Uterus (tissue), 4 donors: ENCODE results near the gene PRKCD. TPM values are rescaled to one million over a fixed set of nuclear protein-coding genes. Genes with fewer than 3 reads are reported as not detected.
A peak's percentile ranks its signal among the peaks of the same experiment; 100 is the strongest.

Source experiments
- DNase-seq, 2 donors: peaks; one replicate each; pipeline ENCODE4 v3.0.0-alpha.2; 2019 to 2020
- H3K27ac ChIP-seq, 2 donors: fragments of 200-600 bp; sonication (generic); 1 replicate in 1 of 2; 2 replicates in 1 of 2; pipeline ENCODE4 v1.5.1; 2016 to 2018
- H3K27me3 ChIP-seq, 2 donors: fragments of 200-600 bp; sonication (generic); one replicate each; pipeline ENCODE4 v1.5.1; 2018 to 2019; ENCODE audit warnings: control low read depth in 1 of 2
- H3K36me3 ChIP-seq, 2 donors: fragments of 200-600 bp; sonication (generic); one replicate each; pipeline ENCODE4 v1.5.1; 2019; ENCODE audit warnings: control low read depth in 1 of 2
- H3K4me1 ChIP-seq, 2 donors: fragments of 200-600 bp; sonication (generic); one replicate each; pipeline ENCODE4 v1.5.1; 2018 to 2019; ENCODE audit warnings: control low read depth in 1 of 2
- H3K4me3 ChIP-seq, 2 donors: fragments of 200-600 bp; sonication (generic); 1 replicate in 1 of 2; 2 replicates in 1 of 2; pipeline ENCODE4 v1.5.1; 2018 to 2019; ENCODE audit warnings: mild to moderate bottlenecking in 1 of 2
- H3K9me3 ChIP-seq, 2 donors: fragments of 200-600 bp; sonication (generic); one replicate each; pipeline ENCODE4 v1.5.1; 2019; ENCODE audit warnings: control low read depth in 1 of 2
- POLR2A ChIP-seq, 2 donors: fragments of 450-650 bp; IDR thresholded peaks; one replicate each; pipeline ENCODE4 v1.6.1; 2016; ENCODE audit warnings: antibody characterized with exemption in 2 of 2, mild to moderate bottlenecking in 1 of 2, moderate library complexity in 1 of 2
- intact Hi-C: fragments of 100-400 bp; cut with DNase I; formaldehyde crosslinking; loops from one replicate; pipeline ENCODE4 v1.15.1; 2023; ENCODE audit warnings: low total_unique reads
- total RNA-seq, 4 donors: library from RNA; depleted of rRNA in 3 of 4; stranded (reverse); fragments of >200 nt in 3 of 4; gene quantifications; one replicate each; pipeline versions ENCODE4 v1.1.0 to v1.2.4, GENCODE V29; 2014 to 2023
- TF ChIP-seq, protein P1 (sequence below), 4 experiments: fragments of 200-600 bp in 2 of 4; fragments of 450-650 bp in 2 of 4; sonication (generic) in 2 of 4; IDR thresholded peaks; one replicate each; pipeline ENCODE4 v1.5.1; 2016 to 2019; ENCODE audit warnings: antibody characterized with exemption in 4 of 4, mild to moderate bottlenecking in 2 of 4, moderate library complexity in 1 of 4
- donor health status: DM: yes; HTN: yes; CAD: no.

The PRKCD gene
- total RNA-seq, 4 donors from 2014 or later = under 0.01 to 16.8 (median 12.6) TPM

DNA sequence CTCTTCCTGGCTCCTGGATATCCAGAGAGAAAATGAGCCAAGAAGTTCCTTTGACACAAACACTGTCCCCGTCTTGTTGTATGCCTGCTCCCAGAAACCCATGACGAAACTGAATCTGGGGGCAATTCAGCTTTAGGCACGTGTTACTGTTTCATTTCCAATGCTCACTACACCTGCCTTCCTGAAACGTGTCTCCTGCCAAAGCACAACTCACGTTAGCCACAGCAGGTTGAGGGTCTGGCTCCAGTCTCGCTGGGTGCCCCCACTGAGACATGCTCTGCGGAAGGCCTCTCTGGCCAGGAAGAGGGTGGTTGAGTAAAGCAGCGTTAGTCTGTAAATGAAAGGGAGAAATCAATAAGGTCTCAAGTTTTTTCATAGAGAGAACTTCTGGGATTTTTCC lies 37.5 kb upstream of the PRKCD start:
- no peaks in the 10 kb centered on the region for H3K36me3 ChIP-seq

DNA sequence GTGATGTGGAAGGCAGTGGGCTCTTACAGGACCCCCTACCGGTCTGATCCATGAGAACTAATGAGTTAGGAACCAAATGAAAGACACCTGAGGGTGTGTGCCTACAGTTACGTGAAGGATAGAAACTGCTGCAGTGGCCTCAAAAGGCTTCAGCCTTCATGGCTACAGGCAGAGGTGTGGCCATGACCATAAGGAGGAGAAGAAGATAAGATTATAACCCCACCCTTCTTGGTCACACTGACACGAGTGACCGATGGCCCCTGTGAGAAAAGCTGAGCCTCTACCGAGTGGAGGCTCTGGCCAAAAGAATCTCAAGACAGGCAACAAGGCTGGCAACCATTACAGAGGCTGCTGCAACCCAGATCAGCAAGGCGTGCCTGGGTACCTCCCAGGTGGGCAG lies 37.1 kb upstream of the PRKCD start:
- Histone ChIP-seq H3K27me3 (no peaks in the 10 kb centered on the region), H3K4me3 (no peak overlapping the region), H3K27ac (no peak overlapping the region), H3K36me3 (no peaks in the 10 kb centered on the region), H3K9me3 (no peaks in the 10 kb centered on the region), H3K4me1 (peaks cover 0 to under 1% of the 10 kb centered on the region in 2 donors)
- TF ChIP-seq POLR2A (IDR thresholded peaks at IDR 0.05) = no peak
- TF ChIP-seq, protein P1, sequence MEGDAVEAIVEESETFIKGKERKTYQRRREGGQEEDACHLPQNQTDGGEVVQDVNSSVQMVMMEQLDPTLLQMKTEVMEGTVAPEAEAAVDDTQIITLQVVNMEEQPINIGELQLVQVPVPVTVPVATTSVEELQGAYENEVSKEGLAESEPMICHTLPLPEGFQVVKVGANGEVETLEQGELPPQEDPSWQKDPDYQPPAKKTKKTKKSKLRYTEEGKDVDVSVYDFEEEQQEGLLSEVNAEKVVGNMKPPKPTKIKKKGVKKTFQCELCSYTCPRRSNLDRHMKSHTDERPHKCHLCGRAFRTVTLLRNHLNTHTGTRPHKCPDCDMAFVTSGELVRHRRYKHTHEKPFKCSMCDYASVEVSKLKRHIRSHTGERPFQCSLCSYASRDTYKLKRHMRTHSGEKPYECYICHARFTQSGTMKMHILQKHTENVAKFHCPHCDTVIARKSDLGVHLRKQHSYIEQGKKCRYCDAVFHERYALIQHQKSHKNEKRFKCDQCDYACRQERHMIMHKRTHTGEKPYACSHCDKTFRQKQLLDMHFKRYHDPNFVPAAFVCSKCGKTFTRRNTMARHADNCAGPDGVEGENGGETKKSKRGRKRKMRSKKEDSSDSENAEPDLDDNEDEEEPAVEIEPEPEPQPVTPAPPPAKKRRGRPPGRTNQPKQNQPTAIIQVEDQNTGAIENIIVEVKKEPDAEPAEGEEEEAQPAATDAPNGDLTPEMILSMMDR (IDR thresholded peaks at IDR 0.05) = no peak
- no peak for DNase-seq
- intact Hi-C loops = no loop called here

More for the DNA sequence above, 37.5 kb upstream of the PRKCD start:
- Histone ChIP-seq H3K27ac (no peak overlapping the region), H3K4me1 (no peaks in the 10 kb centered on the region), H3K4me3 (no peak overlapping the region), H3K9me3 (no peaks in the 10 kb centered on the region), H3K27me3 (no peaks in the 10 kb centered on the region)
- intact Hi-C loops = no loop called here
- no peak for DNase-seq
- TF ChIP-seq POLR2A (IDR thresholded peaks at IDR 0.05) = no peak
- TF ChIP-seq, protein P1 (IDR thresholded peaks at IDR 0.05) = no peak

DNA sequence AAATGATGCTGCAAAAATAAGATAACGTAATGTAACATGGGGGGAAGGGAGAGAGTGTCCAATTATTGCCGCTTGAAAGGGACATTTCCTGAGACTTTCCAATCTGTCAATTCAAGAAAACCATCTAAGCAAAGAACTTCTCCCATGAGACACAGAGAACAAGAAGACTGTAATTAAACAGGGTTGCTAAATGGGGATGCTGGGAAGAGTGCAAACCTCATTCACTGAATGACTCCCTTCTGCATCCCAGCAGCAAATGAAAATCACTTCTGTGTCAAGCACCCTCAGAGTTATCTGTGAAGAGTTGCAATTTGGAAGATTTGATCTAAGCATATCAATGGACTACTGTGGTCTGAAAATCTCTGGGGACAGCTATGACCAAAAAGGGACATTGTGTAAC lies 34.4 kb upstream of the PRKCD start:
- DNase-seq = no peak
- Histone ChIP-seq H3K4me3 (no peak overlapping the region), H3K4me1 (peaks cover 0 to 8% of the 10 kb centered on the region in 2 donors), H3K36me3 (no peaks in the 10 kb centered on the region), H3K9me3 (no peaks in the 10 kb centered on the region), H3K27ac (no peak overlapping the region), H3K27me3 (no peaks in the 10 kb centered on the region)
- no peak for TF ChIP-seq POLR2A (IDR thresholded peaks at IDR 0.05)
- TF ChIP-seq, protein P1 (IDR thresholded peaks at IDR 0.05) = no peak
- intact Hi-C loops = no loop called here

DNA sequence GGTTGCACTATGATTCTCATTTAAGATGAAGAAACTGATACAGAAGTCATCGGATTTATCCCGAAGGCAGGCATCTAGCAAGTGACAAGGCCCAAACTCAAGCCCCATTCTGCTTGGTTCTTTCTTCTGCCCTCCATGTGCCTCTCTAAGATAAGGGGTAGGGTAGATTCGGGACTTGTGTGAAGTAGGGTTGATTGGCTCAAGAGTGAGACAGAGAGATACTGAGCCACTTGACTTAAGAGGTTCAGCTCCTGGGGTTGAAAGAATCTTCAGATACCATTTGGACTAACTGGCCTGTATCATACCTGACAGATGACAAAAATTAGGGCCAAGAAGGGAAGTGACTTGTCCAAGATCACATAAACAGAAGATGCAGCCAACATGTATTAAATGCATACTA lies 31.7 kb upstream of the PRKCD start:
- no peak for DNase-seq
- Histone ChIP-seq H3K4me1 (peaks cover 0 to 8% of the 10 kb centered on the region in 2 donors), H3K36me3 (no peaks in the 10 kb centered on the region), H3K4me3 (peak overlapping the region; percentile 80 to 99), H3K27ac (peak overlapping the region in 1 of 2 donors; percentile 90), H3K27me3 (no peaks in the 10 kb centered on the region), H3K9me3 (no peaks in the 10 kb centered on the region)
- TF ChIP-seq, protein P1 (IDR thresholded peaks at IDR 0.05) = no peak
- intact Hi-C loops = no loop called here

- peak; percentile 97 to 98 for DNase-seq
- peaks cover 0 to 8% of the 10 kb centered on the region in 2 donors for H3K4me1 ChIP-seq
- intact Hi-C loops = no loop called here
- no peaks in the 10 kb centered on the region for H3K9me3 ChIP-seq
- TF ChIP-seq, protein P1 (IDR thresholded peaks at IDR 0.05) = peak in 2 of 4 experiments; percentile 30 to 41
- TF ChIP-seq POLR2A (IDR thresholded peaks at IDR 0.05) = peak; percentile 35 to 68
- peak within 1 kb of the TSS; percentile 86 to 90 for H3K27ac ChIP-seq
- no peaks in the 10 kb centered on the region for H3K36me3 ChIP-seq
- peak within 1 kb of the TSS; percentile 80 to 99 for H3K4me3 ChIP-seq
- no peaks in the 10 kb centered on the region for H3K27me3 ChIP-seq
These were observed 30.6 kb upstream of the PRKCD start, which contains the start of gene RFT1 for GRCh38 chr3:53130179-53131061. RFT1 (minus strand) TSS chr3:53130435; CDS start chr3:53130400, 35 bp downstream.
